GM12891 (cell line): ENCODE data around the gene MFAP2.

Source experiments
- DNase-seq: peaks from one replicate; pipeline ENCODE4 v3.0.0; 2011; ENCODE audit warnings: low spot score; ENCODE audit not compliant: insufficient read length
- FAIRE-seq: peaks from 2 replicates; lab custom pipeline; 2011; peaks lifted over from hg19 to GRCh38; lab: Jason Lieb, UNC
- PAX5 ChIP-seq: IDR thresholded peaks from 2 replicates; pipeline ENCODE4 v1.6.1; 2011; ENCODE audit warnings: low read length, moderate library complexity, mild to moderate bottlenecking; ENCODE audit not compliant: insufficient read depth, severe bottlenecking
- POLR2A ChIP-seq: IDR thresholded peaks from 2 replicates; pipeline ENCODE4 v1.6.1; 2011; ENCODE audit warnings: low read depth, low read length, control low read depth
- POLR2AphosphoS5 ChIP-seq: IDR thresholded peaks from 2 replicates; pipeline ENCODE4 v1.6.1; 2011; ENCODE audit warnings: low read depth, low read length, control low read depth
- POU2F2 ChIP-seq: IDR thresholded peaks from 2 replicates; pipeline ENCODE4 v1.6.1; 2011; ENCODE audit warnings: low read depth, mild to moderate bottlenecking, control low read depth, low read length, moderate library complexity
- SPI1 ChIP-seq: IDR thresholded peaks from 2 replicates; pipeline ENCODE4 v1.6.1; 2011; ENCODE audit warnings: low read depth, low read length, control low read depth
- TAF1 ChIP-seq: IDR thresholded peaks from 2 replicates; pipeline ENCODE4 v1.6.1; 2011; ENCODE audit warnings: low read depth, low read length, control low read depth

Gene MFAP2

GRCh38 chr1:16992675-16993074 is 12.3 kb upstream of the MFAP2 start:
- DNase-seq (no peak), FAIRE-seq (no peak)

GRCh38 chr1:16992102-16992501 is 11.7 kb upstream of the MFAP2 start:
- no peak for FAIRE-seq
- TF ChIP-seq SPI1, result no peak
- TF ChIP-seq PAX5, result no peak
- TF ChIP-seq POLR2AphosphoS5, result no peak
- no peak for TF ChIP-seq POLR2A
- no peak for TF ChIP-seq POU2F2
- TF ChIP-seq TAF1, result no peak
- no peak for DNase-seq

More at GRCh38 chr1:16992675-16993074, 12.3 kb upstream of the MFAP2 start:
- TF ChIP-seq POLR2A (no peak), PAX5 (no peak), TAF1 (no peak), POLR2AphosphoS5 (no peak), SPI1 (no peak), POU2F2 (no peak)

GRCh38 chr1:16991571-16991970 is 11.2 kb upstream of the MFAP2 start:
- FAIRE-seq, result no peak
- no peak for DNase-seq
- TF ChIP-seq POU2F2 (no peak), TAF1 (no peak), PAX5 (no peak), POLR2AphosphoS5 (no peak)

- TF ChIP-seq POLR2AphosphoS5 (no peak), SPI1 (no peak), POU2F2 (no peak), PAX5 (no peak), POLR2A (no peak), TAF1 (no peak)
- FAIRE-seq, result no peak
- DNase-seq, result no peak
These were observed 9.4 kb upstream of the MFAP2 start for GRCh38 chr1:16989676-16990391.

GRCh38 chr1:16988210-16988609 is 7.8 kb upstream of the MFAP2 start:
- TF ChIP-seq PAX5, result no peak
- TF ChIP-seq POLR2AphosphoS5, result no peak
- no peak for TF ChIP-seq SPI1
- no peak for TF ChIP-seq POU2F2
- TF ChIP-seq TAF1, result no peak
- no peak for TF ChIP-seq POLR2A
- no peak for DNase-seq
- no peak for FAIRE-seq

- FAIRE-seq (no peak), DNase-seq (no peak)
- TF ChIP-seq POLR2AphosphoS5 (no peak), POU2F2 (no peak), PAX5 (no peak), POLR2A (no peak), SPI1 (no peak), TAF1 (no peak)
These were observed 6.5 kb upstream of the MFAP2 start for GRCh38 chr1:16986962-16987361.

GRCh38 chr1:16986560-16986959 is 6.1 kb upstream of the MFAP2 start:
- no peak for TF ChIP-seq SPI1
- no peak for TF ChIP-seq TAF1
- no peak for TF ChIP-seq POU2F2
- TF ChIP-seq PAX5, result no peak
- no peak for TF ChIP-seq POLR2AphosphoS5
- no peak for TF ChIP-seq POLR2A
- FAIRE-seq (no peak), DNase-seq (no peak)

- no peak for TF ChIP-seq POLR2A
- no peak for TF ChIP-seq TAF1
- FAIRE-seq (no peak), DNase-seq (no peak)
These were observed 5.7 kb upstream of the MFAP2 start for GRCh38 chr1:16986113-16986512.

- no peak for FAIRE-seq
- no peak for DNase-seq
These were observed 4.3 kb upstream of the MFAP2 start for GRCh38 chr1:16984717-16985116.

GRCh38 chr1:16983649-16984048 is 3.2 kb upstream of the MFAP2 start:
- no peak for FAIRE-seq
- no peak for DNase-seq
- TF ChIP-seq POU2F2, result no peak
- no peak for TF ChIP-seq POLR2A
- TF ChIP-seq SPI1, result no peak
- TF ChIP-seq PAX5, result no peak

More at GRCh38 chr1:16984717-16985116, 4.3 kb upstream of the MFAP2 start:
- TF ChIP-seq POLR2A (no peak), PAX5 (no peak), SPI1 (no peak), POU2F2 (no peak), POLR2AphosphoS5 (no peak), TAF1 (no peak)

GRCh38 chr1:16982902-16983301 is 2.5 kb upstream of the MFAP2 start:
- no peak for DNase-seq
- FAIRE-seq, result no peak
- no peak for TF ChIP-seq POU2F2
- no peak for TF ChIP-seq TAF1
- no peak for TF ChIP-seq PAX5
- no peak for TF ChIP-seq SPI1
- TF ChIP-seq POLR2A, result no peak
- TF ChIP-seq POLR2AphosphoS5, result no peak
